GM23248 (cell line): ENCODE measurements around the gene ITIH4.

ENCODE experiments used
- EZH2 ChIP-seq: fragments of 200-600 bp; sonication (generic); IDR thresholded peaks from 2 replicates; pipeline ENCODE4 v1.6.1; 2018; ENCODE audit warnings: antibody characterized with exemption, mild to moderate bottlenecking; ENCODE audit not compliant: insufficient read depth, poor library complexity, severe bottlenecking
- EZH2phosphoT487 ChIP-seq: fragments of 200-600 bp; sonication (generic); IDR thresholded peaks from 2 replicates; pipeline ENCODE4 v1.6.1; 2018; ENCODE audit warnings: antibody characterized with exemption, moderate library complexity, mild to moderate bottlenecking, low read depth; ENCODE audit not compliant: insufficient read depth

DNA sequence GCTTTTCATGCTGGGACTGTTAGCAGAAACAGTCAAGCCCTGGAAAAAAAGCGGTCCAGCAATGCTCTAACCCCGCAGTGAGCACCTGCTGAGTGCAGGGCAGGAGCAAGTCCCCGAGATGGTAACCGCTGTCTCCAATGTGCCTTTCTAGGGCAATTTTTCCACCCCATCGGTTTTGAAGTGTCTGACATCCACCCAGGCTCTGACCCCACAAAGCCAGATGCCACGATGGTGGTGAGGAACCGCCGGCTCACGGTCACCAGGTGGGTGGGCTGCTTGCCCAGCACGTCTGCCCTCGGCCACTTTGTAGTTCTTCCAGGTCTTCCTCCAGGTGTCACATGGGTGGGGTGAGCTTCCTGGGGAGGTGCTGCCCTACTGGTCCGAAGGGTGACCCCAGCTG, 39.1 kb downstream of the ITIH4 start:
- TF ChIP-seq EZH2 (no peak), EZH2phosphoT487 (no peak)
